Uterus (tissue), 4 donors: Measurements from ENCODE around the gene FPR1. TPM values are rescaled to one million over a fixed set of nuclear protein-coding genes. Genes with fewer than 3 reads are reported as not detected.

Source experiments
- DNase-seq, 2 donors: peaks; one replicate each; pipeline ENCODE4 v3.0.0-alpha.2; 2019 to 2020
- H3K27ac ChIP-seq, 2 donors: fragments of 200-600 bp; sonication (generic); 1 replicate in 1 of 2; 2 replicates in 1 of 2; pipeline ENCODE4 v1.5.1; 2016 to 2018
- H3K27me3 ChIP-seq, 2 donors: fragments of 200-600 bp; sonication (generic); one replicate each; pipeline ENCODE4 v1.5.1; 2018 to 2019; ENCODE audit warnings: control low read depth in 1 of 2
- H3K36me3 ChIP-seq, 2 donors: fragments of 200-600 bp; sonication (generic); one replicate each; pipeline ENCODE4 v1.5.1; 2019; ENCODE audit warnings: control low read depth in 1 of 2
- H3K4me1 ChIP-seq, 2 donors: fragments of 200-600 bp; sonication (generic); one replicate each; pipeline ENCODE4 v1.5.1; 2018 to 2019; ENCODE audit warnings: control low read depth in 1 of 2
- H3K4me3 ChIP-seq, 2 donors: fragments of 200-600 bp; sonication (generic); 1 replicate in 1 of 2; 2 replicates in 1 of 2; pipeline ENCODE4 v1.5.1; 2018 to 2019; ENCODE audit warnings: mild to moderate bottlenecking in 1 of 2
- H3K9me3 ChIP-seq, 2 donors: fragments of 200-600 bp; sonication (generic); one replicate each; pipeline ENCODE4 v1.5.1; 2019; ENCODE audit warnings: control low read depth in 1 of 2
- CTCF ChIP-seq, 4 experiments: fragments of 200-600 bp in 2 of 4; fragments of 450-650 bp in 2 of 4; sonication (generic) in 2 of 4; IDR thresholded peaks; one replicate each; pipeline ENCODE4 v1.5.1; 2016 to 2019; ENCODE audit warnings: antibody characterized with exemption in 4 of 4, mild to moderate bottlenecking in 2 of 4, moderate library complexity in 1 of 4
- POLR2A ChIP-seq, 2 donors: fragments of 450-650 bp; IDR thresholded peaks; one replicate each; pipeline ENCODE4 v1.6.1; 2016; ENCODE audit warnings: antibody characterized with exemption in 2 of 2, mild to moderate bottlenecking in 1 of 2, moderate library complexity in 1 of 2
- intact Hi-C: fragments of 100-400 bp; cut with DNase I; formaldehyde crosslinking; loops from one replicate; pipeline ENCODE4 v1.15.1; 2023; ENCODE audit warnings: low total_unique reads
- total RNA-seq, 4 donors: library from RNA; depleted of rRNA in 3 of 4; stranded (reverse); fragments of >200 nt in 3 of 4; gene quantifications; one replicate each; pipeline versions ENCODE4 v1.1.0 to v1.2.4, GENCODE V29; 2014 to 2023
- donor health status: DM: yes; HTN: yes; CAD: no.

The FPR1 gene
- total RNA-seq, 4 donors from 2014 or later = 0.51 to 58.2 (median 2.1) TPM

DNA sequence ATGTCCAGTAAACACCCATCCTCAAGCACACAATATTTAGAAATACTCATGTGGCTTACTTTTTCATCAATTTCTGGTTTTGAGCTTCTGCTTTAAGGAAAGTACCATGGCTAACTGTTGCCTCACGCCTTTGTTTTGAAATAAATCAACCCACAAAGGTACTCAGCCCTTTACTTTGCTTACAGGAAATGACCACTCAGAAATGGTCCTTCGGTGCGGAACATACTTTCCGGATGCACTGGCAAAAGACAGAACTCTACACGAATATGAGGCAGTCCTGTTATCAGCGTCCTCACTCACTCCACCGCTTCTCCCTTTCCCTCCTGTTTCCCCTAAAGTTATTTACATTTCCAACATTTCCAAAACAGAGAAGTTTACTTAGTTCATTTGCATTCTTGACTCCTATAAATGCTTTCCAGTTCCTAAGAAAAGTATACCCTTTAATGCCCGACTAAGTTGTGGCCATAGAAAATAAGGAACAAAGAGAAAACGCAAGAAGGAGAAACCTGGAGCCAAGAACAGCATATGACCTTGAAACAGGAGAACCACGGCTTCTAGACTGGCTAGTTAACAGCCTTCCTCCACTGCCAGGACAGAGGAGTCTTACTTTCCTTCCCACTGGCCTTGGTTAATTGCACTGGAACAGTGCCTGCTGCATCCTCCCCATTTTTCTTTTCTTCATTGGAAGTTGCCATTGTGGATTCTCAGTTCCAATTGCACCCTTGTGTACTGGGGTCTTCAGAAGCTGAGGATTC, 19.9 kb upstream of the FPR1 start:
- TF ChIP-seq CTCF (IDR thresholded peaks at IDR 0.05) (no peak), POLR2A (IDR thresholded peaks at IDR 0.05) (no peak)
- Histone ChIP-seq H3K27me3 (peaks cover 0 to 4% of the 10 kb centered on the region in 2 donors), H3K36me3 (no peaks in the 10 kb centered on the region), H3K27ac (no peak overlapping the region), H3K4me1 (no peaks in the 10 kb centered on the region), H3K4me3 (no peak overlapping the region), H3K9me3 (no peaks in the 10 kb centered on the region)
- DNase-seq = no peak
- intact Hi-C loops = no loop called here

DNA sequence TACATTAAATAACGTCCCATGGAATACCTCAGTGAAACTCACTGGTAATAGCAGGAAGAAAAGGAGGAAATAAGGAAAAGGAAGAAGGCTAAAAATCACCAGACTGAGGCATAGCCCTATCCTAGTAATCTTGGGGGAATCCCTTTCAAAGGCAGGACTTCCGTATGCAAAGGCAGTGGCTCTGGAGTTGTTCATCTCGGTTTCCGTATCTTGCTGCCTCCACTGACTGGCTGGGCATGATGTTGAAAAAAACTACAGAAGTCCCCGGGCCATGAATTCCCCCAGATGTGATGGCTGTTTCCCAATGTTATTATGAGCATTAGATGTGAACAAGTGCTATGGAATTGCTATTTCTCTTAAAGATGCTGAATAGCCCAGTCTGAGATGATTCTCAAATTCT, 14.8 kb upstream of the FPR1 start:
- no peak for DNase-seq
- Histone ChIP-seq H3K27me3 (no peaks in the 10 kb centered on the region), H3K4me1 (no peaks in the 10 kb centered on the region), H3K4me3 (no peak overlapping the region), H3K36me3 (no peaks in the 10 kb centered on the region), H3K9me3 (no peaks in the 10 kb centered on the region), H3K27ac (no peak overlapping the region)
- TF ChIP-seq CTCF (IDR thresholded peaks at IDR 0.05) = no peak
- TF ChIP-seq POLR2A (IDR thresholded peaks at IDR 0.05) = no peak
- intact Hi-C loops = no loop called here

DNA sequence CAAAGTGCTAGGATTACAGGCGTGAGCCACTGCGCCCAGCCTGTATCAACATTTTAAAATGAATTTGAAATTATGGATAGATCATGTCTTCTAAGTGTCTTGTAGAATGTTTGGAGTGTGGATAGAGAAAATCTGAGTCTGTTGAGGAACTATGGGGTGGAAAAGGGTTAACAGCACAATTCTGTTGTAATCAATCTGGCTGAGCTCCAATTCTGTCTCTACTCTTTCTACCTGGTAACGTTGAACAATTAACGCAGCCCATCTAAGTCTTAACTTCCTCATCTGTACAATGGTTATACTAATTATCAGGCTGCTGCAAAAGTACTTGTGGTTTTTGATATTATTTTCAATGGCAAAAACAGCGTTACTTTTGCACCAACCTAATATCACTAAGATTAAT, 13.4 kb upstream of the FPR1 start:
- intact Hi-C loops = no loop called here
- Histone ChIP-seq H3K27ac (no peak overlapping the region), H3K36me3 (no peaks in the 10 kb centered on the region), H3K27me3 (no peaks in the 10 kb centered on the region), H3K4me3 (no peak overlapping the region), H3K4me1 (no peaks in the 10 kb centered on the region), H3K9me3 (no peaks in the 10 kb centered on the region)
- TF ChIP-seq CTCF (IDR thresholded peaks at IDR 0.05) = no peak
- TF ChIP-seq POLR2A (IDR thresholded peaks at IDR 0.05) = no peak
- DNase-seq = no peak

- H3K9me3 ChIP-seq = no peaks in the 10 kb centered on the region
- no peak for TF ChIP-seq CTCF (IDR thresholded peaks at IDR 0.05)
- no peak for TF ChIP-seq POLR2A (IDR thresholded peaks at IDR 0.05)
- no peak overlapping the region for H3K27ac ChIP-seq
- H3K36me3 ChIP-seq = no peaks in the 10 kb centered on the region
- intact Hi-C loops = no loop called here
- H3K4me3 ChIP-seq = no peak overlapping the region
- H3K4me1 ChIP-seq = no peaks in the 10 kb centered on the region
- H3K27me3 ChIP-seq = no peaks in the 10 kb centered on the region
- DNase-seq = no peak
Observed at GRCh38 chr19:51761696-51762095, 10.0 kb upstream of the FPR1 start.

DNA sequence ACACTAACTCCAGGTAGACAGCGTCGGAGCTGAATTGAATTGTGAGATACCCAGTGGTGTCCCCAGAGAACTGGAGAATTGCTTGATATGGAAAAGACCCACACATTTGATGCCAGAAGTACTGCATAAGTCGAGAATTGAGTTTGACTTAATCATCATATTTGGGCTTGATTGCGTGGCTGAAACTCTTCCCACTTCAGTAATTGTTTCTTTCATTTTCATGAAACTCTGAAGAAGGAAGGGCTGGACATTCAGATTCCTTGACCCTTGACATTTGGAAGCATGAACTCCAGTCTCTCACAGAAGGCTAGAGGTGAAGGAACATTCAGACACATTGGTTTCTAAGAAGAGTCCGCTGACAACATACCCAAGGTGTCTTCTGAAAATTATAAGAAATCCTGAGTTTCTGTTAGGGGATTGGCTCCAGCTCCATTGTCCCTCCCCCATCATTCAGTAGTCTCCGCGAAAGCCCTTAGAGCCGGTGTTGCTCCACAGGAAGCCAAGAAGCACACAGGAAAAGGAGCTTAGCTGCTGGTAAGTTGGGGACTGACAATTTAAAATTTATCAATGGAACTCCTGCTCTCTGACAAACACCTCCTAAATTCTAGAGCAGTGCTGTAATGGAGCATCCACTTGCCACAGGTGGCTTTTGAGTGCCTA, 9.1 kb upstream of the FPR1 start, which contains the start of gene FPR2:
FPR2 (plus strand) TSS at position 484 of the 660 bp plus-strand sequence. CDS start 7,479 bp downstream, outside the sequence.
- H3K4me3 ChIP-seq = no peak within 1 kb of the TSS
- intact Hi-C loops = no loop called here
- TF ChIP-seq POLR2A (IDR thresholded peaks at IDR 0.05) (no peak), CTCF (IDR thresholded peaks at IDR 0.05) (no peak)
- H3K27me3 ChIP-seq = no peaks in the 10 kb centered on the region
- no peak for DNase-seq
- no peaks in the 10 kb centered on the region for H3K9me3 ChIP-seq
- no peak within 1 kb of the TSS for H3K27ac ChIP-seq
- no peaks in the 10 kb centered on the region for H3K36me3 ChIP-seq
- no peaks in the 10 kb centered on the region for H3K4me1 ChIP-seq
